GM19238 (cell line): ENCODE measurements around the gene CAPN9.
"Not testable (repeated sequence)": the region's sequence is repeated elsewhere in the genome, so short reads cannot be mapped to it uniquely, and the experiment has no call there.

Source experiments
- DNase-seq: peaks from one replicate; pipeline ENCODE4 v3.0.0; 2011; ENCODE audit warnings: low spot score; ENCODE audit not compliant: insufficient read length

The CAPN9 gene

GRCh38 chr1:230747127-230747730, at the start of gene CAPN9:
Gene CAPN9 (plus strand): TSS chr1:230747388. CDS start chr1:230747497, 109 bp downstream.
- no peak for DNase-seq

GRCh38 chr1:230698130-230698529, 49.1 kb upstream of the CAPN9 start:
- no peak for DNase-seq

- not testable (repeated sequence) for DNase-seq
Measured at GRCh38 chr1:230698964-230699363, 48.2 kb upstream of the CAPN9 start.

- no peak for DNase-seq
Measured at GRCh38 chr1:230699716-230700115, 47.5 kb upstream of the CAPN9 start.

GRCh38 chr1:230700132-230700531, 47.1 kb upstream of the CAPN9 start:
- no peak for DNase-seq

GRCh38 chr1:230701434-230701833, 45.8 kb upstream of the CAPN9 start:
- no peak for DNase-seq

GRCh38 chr1:230701895-230702768, 45.1 kb upstream of the CAPN9 start:
- DNase-seq = no peak

- no peak for DNase-seq
Measured at GRCh38 chr1:230702934-230703678, 44.1 kb upstream of the CAPN9 start.

GRCh38 chr1:230703679-230704385, 43.4 kb upstream of the CAPN9 start:
- no peak for DNase-seq

- no peak for DNase-seq
Measured at GRCh38 chr1:230704830-230705229, 42.4 kb upstream of the CAPN9 start.

GRCh38 chr1:230705289-230706019, 41.7 kb upstream of the CAPN9 start:
- DNase-seq = no peak

- no peak for DNase-seq
Measured at GRCh38 chr1:230706020-230706699, 41.0 kb upstream of the CAPN9 start.

- DNase-seq = no peak
Measured at GRCh38 chr1:230706887-230707731, 40.1 kb upstream of the CAPN9 start.

GRCh38 chr1:230707732-230708630, 39.2 kb upstream of the CAPN9 start:
- no peak for DNase-seq

- no peak for DNase-seq
Measured at GRCh38 chr1:230708631-230709580, 38.3 kb upstream of the CAPN9 start.

GRCh38 chr1:230709619-230710542, 37.3 kb upstream of the CAPN9 start:
- no peak for DNase-seq
